Spleen (tissue), 7 donors: ENCODE data around the gene TMEM273.

ENCODE experiments used
- POLR2A ChIP-seq, 3 donors: fragments of 450-650 bp; IDR thresholded peaks; one replicate each; pipeline ENCODE4 v1.5.1; 2017; ENCODE audit warnings: antibody characterized with exemption in 3 of 3, mild to moderate bottlenecking in 1 of 3
- TF ChIP-seq, protein P1 (sequence below), 11 experiments: fragments of 200-600 bp in 7 of 11; fragments of 450-650 bp in 4 of 11; sonication (generic) in 4 of 11; IDR thresholded peaks in 8 of 11; conservative IDR thresholded peaks in 3 of 11; 1 replicate in 7 of 11; 2 replicates in 4 of 11; pipeline versions ENCODE4 v1.4.0 to v1.8.0; 2016 to 2021; ENCODE audit warnings: antibody characterized with exemption in 11 of 11, inconsistent platforms in 4 of 11, mild to moderate bottlenecking in 1 of 11
- donor health status: DM: no; HTN: no; CAD: no; lungs with moderate emphysema.
- donor health status: DM: no; HTN: no; CAD: no.
- donor health status: DM: no; HTN: no; CAD: no.

DNA sequence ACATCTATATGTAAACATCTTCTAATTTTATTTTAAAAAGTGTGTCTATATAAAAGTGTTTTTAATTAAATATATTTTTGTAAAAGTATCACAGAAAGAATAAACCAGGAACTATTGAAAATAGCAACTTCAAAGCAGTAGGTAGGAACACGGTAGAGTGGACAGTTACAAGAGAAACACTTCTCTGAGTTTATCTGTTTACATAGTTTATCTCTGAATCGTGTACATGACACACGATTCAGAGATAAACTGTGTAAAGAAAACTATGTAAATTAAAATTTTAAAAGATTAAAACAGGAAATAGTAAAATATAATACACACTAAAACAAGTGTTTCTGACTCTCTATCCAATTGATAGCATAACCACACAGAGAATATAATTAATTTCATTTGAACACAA, 29.3 kb downstream of the TMEM273 start:
- TF ChIP-seq POLR2A (IDR thresholded peaks at IDR 0.05): no peak
- TF ChIP-seq, protein P1, sequence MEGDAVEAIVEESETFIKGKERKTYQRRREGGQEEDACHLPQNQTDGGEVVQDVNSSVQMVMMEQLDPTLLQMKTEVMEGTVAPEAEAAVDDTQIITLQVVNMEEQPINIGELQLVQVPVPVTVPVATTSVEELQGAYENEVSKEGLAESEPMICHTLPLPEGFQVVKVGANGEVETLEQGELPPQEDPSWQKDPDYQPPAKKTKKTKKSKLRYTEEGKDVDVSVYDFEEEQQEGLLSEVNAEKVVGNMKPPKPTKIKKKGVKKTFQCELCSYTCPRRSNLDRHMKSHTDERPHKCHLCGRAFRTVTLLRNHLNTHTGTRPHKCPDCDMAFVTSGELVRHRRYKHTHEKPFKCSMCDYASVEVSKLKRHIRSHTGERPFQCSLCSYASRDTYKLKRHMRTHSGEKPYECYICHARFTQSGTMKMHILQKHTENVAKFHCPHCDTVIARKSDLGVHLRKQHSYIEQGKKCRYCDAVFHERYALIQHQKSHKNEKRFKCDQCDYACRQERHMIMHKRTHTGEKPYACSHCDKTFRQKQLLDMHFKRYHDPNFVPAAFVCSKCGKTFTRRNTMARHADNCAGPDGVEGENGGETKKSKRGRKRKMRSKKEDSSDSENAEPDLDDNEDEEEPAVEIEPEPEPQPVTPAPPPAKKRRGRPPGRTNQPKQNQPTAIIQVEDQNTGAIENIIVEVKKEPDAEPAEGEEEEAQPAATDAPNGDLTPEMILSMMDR (IDR thresholded peaks at IDR 0.05 in 8 of 11, conservative IDR thresholded peaks at IDR 0.05 in 3 of 11): no peak
